ENCODE results near the gene SMYD3. TPM values are rescaled to one million over a fixed set of nuclear protein-coding genes. Genes with fewer than 3 reads are reported as not detected.

Gene SMYD3
- total and polyA plus RNA-seq, 2 donors (not counting 3 experiments of a cell fraction or from before 2014, with no cell fraction given): 16.0 to 32.1 TPM

- Histone ChIP-seq H3K4me2 (ENCODE audit: insufficient read depth, low read length) (no peak overlapping the region), H3K9me1 (replicated peaks; ENCODE audit: control insufficient read depth, extremely low read depth, insufficient read depth, low read length) (no peaks in the 10 kb centered on the region), H3K79me2 (ENCODE audit: control insufficient read depth, insufficient read depth, low read length) (no peaks in the 10 kb centered on the region), H3K9ac (replicated peaks; ENCODE audit: extremely low read depth, insufficient read depth, low read length) (no peak overlapping the region), H3K27ac (ENCODE audit: insufficient read depth, low read depth, low read length) (no peak overlapping the region), H3K4me3 (replicated peaks in 1 of 3; ENCODE audit: insufficient read depth in 1 of 3, low read depth in 1 of 3, low read length in 3 of 3) (no peak overlapping the region), H3K27me3 (ENCODE audit: control insufficient read depth in 2 of 2, insufficient read depth in 2 of 2, low read length in 2 of 2) (no peaks in the 10 kb centered on the region), H3K4me1 (ENCODE audit: control insufficient read depth, extremely low read depth, insufficient read depth, low read length) (peaks cover under 1% of the 10 kb centered on the region), H3K9me3 (replicated peaks; ENCODE audit: control insufficient read depth, insufficient read depth, low read length) (no peaks in the 10 kb centered on the region), H3K36me3 (ENCODE audit: control insufficient read depth in 2 of 2, extremely low read depth in 1 of 2, insufficient read depth in 2 of 2, low read length in 2 of 2) (no peaks in the 10 kb centered on the region), H2AFZ (ENCODE audit: low read depth, low read length) (no peak overlapping the region), H4K20me1 (replicated peaks; ENCODE audit: control insufficient read depth, extremely low read depth, insufficient read depth, low read length) (no peaks in the 10 kb centered on the region)
- CTCF ChIA-PET: interaction anchor here (1.3 kb wide), 1 partner anchor 24 kb away, joined by 3 read pairs; no protein-coding TSS in a partner anchor
- no TSS peak for BruUV-seq (replicated peaks)
- POLR2A ChIA-PET: no interaction called here
- DNase-seq (ENCODE audit: low read depth, low spot score) (no peak), FAIRE-seq (no peak)
- dilution Hi-C loops (cut with MboI; ENCODE audit: extremely low pct_ligation_motif_present, low sequenced_read_pairs) (no loop called here), intact Hi-C loops (cut with micrococcal nuclease) (no loop called here)
- no peak for TF ChIP-seq MYC (IDR thresholded peaks at IDR 0.05; ENCODE audit: low read depth, low read length)
- TF ChIP-seq POLR2A (IDR thresholded peaks at IDR 0.05; ENCODE audit: low read depth, low read length): no peak
- no peak for TF ChIP-seq POLR2AphosphoS5 (IDR thresholded peaks at IDR 0.05; ENCODE audit: insufficient read depth, low read depth, low read length)
- TF ChIP-seq EZH2 (IDR thresholded peaks at IDR 0.05; ENCODE audit: borderline replicate concordance, low read depth, low read length, severe bottlenecking): no peak
These were observed 642.2 kb downstream of the SMYD3 start for GRCh38 chr1:245864872-245865271.

- no TSS peak for BruUV-seq (replicated peaks)
- Histone ChIP-seq H3K9ac (replicated peaks; ENCODE audit: extremely low read depth, insufficient read depth, low read length) (no peak overlapping the region), H3K36me3 (ENCODE audit: control insufficient read depth in 2 of 2, extremely low read depth in 1 of 2, insufficient read depth in 2 of 2, low read length in 2 of 2) (no peaks in the 10 kb centered on the region), H3K79me2 (ENCODE audit: control insufficient read depth, insufficient read depth, low read length) (no peaks in the 10 kb centered on the region), H3K4me2 (ENCODE audit: insufficient read depth, low read length) (no peak overlapping the region), H3K9me3 (replicated peaks; ENCODE audit: control insufficient read depth, insufficient read depth, low read length) (no peaks in the 10 kb centered on the region), H3K27ac (ENCODE audit: insufficient read depth, low read depth, low read length) (no peak overlapping the region), H3K4me1 (ENCODE audit: control insufficient read depth, extremely low read depth, insufficient read depth, low read length) (peaks cover 6% of the 10 kb centered on the region), H3K4me3 (replicated peaks in 1 of 3; ENCODE audit: insufficient read depth in 1 of 3, low read depth in 1 of 3, low read length in 3 of 3) (no peak overlapping the region), H3K27me3 (ENCODE audit: control insufficient read depth in 2 of 2, insufficient read depth in 2 of 2, low read length in 2 of 2) (no peaks in the 10 kb centered on the region), H3K9me1 (replicated peaks; ENCODE audit: control insufficient read depth, extremely low read depth, insufficient read depth, low read length) (no peaks in the 10 kb centered on the region), H2AFZ (ENCODE audit: low read depth, low read length) (no peak overlapping the region), H4K20me1 (replicated peaks; ENCODE audit: control insufficient read depth, extremely low read depth, insufficient read depth, low read length) (no peaks in the 10 kb centered on the region)
- TF ChIP-seq GATA2 (IDR thresholded peaks at IDR 0.05; ENCODE audit: insufficient read depth, insufficient read length, low read depth, low read length) (no peak), EZH2 (IDR thresholded peaks at IDR 0.05; ENCODE audit: borderline replicate concordance, low read depth, low read length, severe bottlenecking) (no peak), FOS (IDR thresholded peaks at IDR 0.05; ENCODE audit: borderline replicate concordance, insufficient read depth, low read length) (no peak), POLR2AphosphoS5 (IDR thresholded peaks at IDR 0.05; ENCODE audit: insufficient read depth, low read depth, low read length) (no peak), JUN (IDR thresholded peaks at IDR 0.05; ENCODE audit: borderline replicate concordance, insufficient read depth, insufficient read length, low read depth) (no peak), MAX (IDR thresholded peaks at IDR 0.05; ENCODE audit: insufficient read depth, insufficient read length) (no peak), CTCF (IDR thresholded peaks at IDR 0.05; ENCODE audit: extremely low read depth in 1 of 2, insufficient read depth in 1 of 2, low read depth in 1 of 2, low read length in 2 of 2) (no peak), POLR2A (IDR thresholded peaks at IDR 0.05; ENCODE audit: low read depth, low read length) (no peak), MYC (IDR thresholded peaks at IDR 0.05; ENCODE audit: low read depth, low read length) (no peak)
- CTCF ChIA-PET: no interaction called here
- POLR2A ChIA-PET: no interaction called here
- intact Hi-C loops (cut with micrococcal nuclease): no loop called here
- dilution Hi-C loops (cut with MboI; ENCODE audit: extremely low pct_ligation_motif_present, low sequenced_read_pairs): no loop called here
- FAIRE-seq (no peak), DNase-seq (ENCODE audit: low read depth, low spot score) (no peak)
These were observed 643.4 kb downstream of the SMYD3 start for GRCh38 chr1:245863566-245864184.
